MCF 10A (cell line): ENCODE measurements around the gene PSME3IP1. TPM values are rescaled to one million over a fixed set of nuclear protein-coding genes. Genes with fewer than 3 reads are reported as not detected.

Experiments used
- BruUV-seq: library from RNA; stranded (reverse); fragments of 400-500 nt; replicated peaks from 2 replicates; lab custom pipeline; 2021; lab: Mats Ljungman, UMichigan
- CTCF ChIA-PET: fragments of 300-600 bp; sonication (Branson Sonifier 250); formaldehyde crosslinking; extraction: SDS; loops from one replicate; lab custom pipeline; 2021; ENCODE audit warnings: antibody characterized with exemption, inconsistent platforms; lab: Yijun Ruan, JAX
- POLR2A ChIA-PET: fragments of 300-600, 350-650 bp; sonication (Branson Sonifier 250); formaldehyde crosslinking; extraction: SDS; loops from one replicate; lab custom pipeline; 2020; ENCODE audit warnings: antibody characterized with exemption, inconsistent platforms; lab: Yijun Ruan, JAX
- DNase-seq: peaks from one replicate; pipeline ENCODE4 v3.0.0-alpha.2; 2018; ENCODE audit not compliant: unreplicated experiment
- H3K27ac Mint-ChIP-seq: one replicate; pipeline ENCODE4 v1.8.0; 2022; ENCODE audit warnings: mild to moderate bottlenecking, low read depth, mixed read lengths; ENCODE audit not compliant: unreplicated experiment
- H3K27me3 Mint-ChIP-seq: one replicate; pipeline ENCODE4 v1.8.0; 2022; ENCODE audit warnings: mixed read lengths; ENCODE audit not compliant: insufficient read depth, unreplicated experiment
- H3K36me3 Mint-ChIP-seq: one replicate; pipeline ENCODE4 v1.8.0; 2022; ENCODE audit warnings: mild to moderate bottlenecking, moderate library complexity, mixed read lengths; ENCODE audit not compliant: insufficient read depth, unreplicated experiment
- H3K4me1 Mint-ChIP-seq: one replicate; pipeline ENCODE4 v1.8.0; 2022; ENCODE audit warnings: mixed read lengths; ENCODE audit not compliant: insufficient read depth, unreplicated experiment
- H3K4me3 Mint-ChIP-seq: one replicate; pipeline ENCODE4 v1.8.0; 2022; ENCODE audit warnings: mild to moderate bottlenecking, moderate library complexity, mixed read lengths; ENCODE audit not compliant: unreplicated experiment
- H3K9me3 Mint-ChIP-seq: one replicate; pipeline ENCODE4 v1.8.0; 2022; ENCODE audit warnings: mixed read lengths; ENCODE audit not compliant: unreplicated experiment
- CTCF ChIP-seq: fragments of 200-600 bp; IDR thresholded peaks from one replicate; pipeline ENCODE4 v1.8.0; 2022; ENCODE audit warnings: antibody characterized with exemption, mild to moderate bottlenecking; ENCODE audit not compliant: unreplicated experiment
- intact Hi-C: fragments of 100-400 bp; cut with micrococcal nuclease; formaldehyde crosslinking; loops from 2 replicates; pipeline ENCODE4 v1.14.1; 2022
- total RNA-seq: library from RNA; stranded (reverse); gene quantifications from 2 replicates; pipeline ENCODE4 v1.2.3, GENCODE V29; 2022

Gene PSME3IP1
- total RNA-seq, 1 experiment from 2014 or later = 107 TPM

- CTCF ChIA-PET = no interaction called here
Measured at GRCh38 chr16:57133886-57134285, 52.0 kb downstream of the PSME3IP1 start.

GRCh38 chr16:57133031-57133430 lies 52.8 kb downstream of the PSME3IP1 start:
- BruUV-seq = no TSS peak
- Mint-ChIP-seq H3K4me3 (no peak overlapping the region), H3K27ac (no peak overlapping the region), H3K36me3 (no peaks in the 10 kb centered on the region), H3K27me3 (no peaks in the 10 kb centered on the region), H3K9me3 (no peaks in the 10 kb centered on the region), H3K4me1 (no peaks in the 10 kb centered on the region)
- DNase-seq = no peak
- CTCF ChIA-PET = no interaction called here
- POLR2A ChIA-PET = no interaction called here
- intact Hi-C loops = no loop called here
- no peak for TF ChIP-seq CTCF

More at GRCh38 chr16:57133886-57134285, 52.0 kb downstream of the PSME3IP1 start:
- no peak for DNase-seq
- intact Hi-C loops = no loop called here
- no peak for TF ChIP-seq CTCF
- Mint-ChIP-seq H3K27me3 (no peaks in the 10 kb centered on the region), H3K9me3 (no peaks in the 10 kb centered on the region), H3K4me3 (no peak overlapping the region), H3K27ac (peak overlapping the region; percentile 67), H3K36me3 (no peaks in the 10 kb centered on the region), H3K4me1 (no peaks in the 10 kb centered on the region)
- POLR2A ChIA-PET = no interaction called here
- no TSS peak for BruUV-seq

GRCh38 chr16:57132470-57132869 lies 53.4 kb downstream of the PSME3IP1 start:
- H3K9me3 Mint-ChIP-seq = no peaks in the 10 kb centered on the region
- CTCF ChIA-PET = no interaction called here
- DNase-seq = no peak
- POLR2A ChIA-PET = no interaction called here
- BruUV-seq = no TSS peak
- H3K4me3 Mint-ChIP-seq = no peak overlapping the region
- no peaks in the 10 kb centered on the region for H3K27me3 Mint-ChIP-seq
- no peaks in the 10 kb centered on the region for H3K36me3 Mint-ChIP-seq
- intact Hi-C loops = no loop called here
- H3K4me1 Mint-ChIP-seq = no peaks in the 10 kb centered on the region
- no peak overlapping the region for H3K27ac Mint-ChIP-seq
- TF ChIP-seq CTCF = no peak

- H3K9me3 Mint-ChIP-seq = no peaks in the 10 kb centered on the region
- intact Hi-C loops = no loop called here
- CTCF ChIA-PET = interaction anchor here (0.6 kb wide), 2 partner anchors 18 to 343 kb away, joined by 3 to 5 read pairs; no protein-coding TSS in a partner anchor
- no TSS peak for BruUV-seq
- no peak for TF ChIP-seq CTCF
- H3K27me3 Mint-ChIP-seq = no peaks in the 10 kb centered on the region
- no peaks in the 10 kb centered on the region for H3K36me3 Mint-ChIP-seq
- no peak for DNase-seq
- no peak overlapping the region for H3K27ac Mint-ChIP-seq
- no peaks in the 10 kb centered on the region for H3K4me1 Mint-ChIP-seq
- POLR2A ChIA-PET = interaction anchor here (1.1 kb wide), 1 partner anchor 20 kb away, joined by 3 read pairs; no protein-coding TSS in a partner anchor
- no peak overlapping the region for H3K4me3 Mint-ChIP-seq
Measured at GRCh38 chr16:57131351-57131970, 54.4 kb downstream of the PSME3IP1 start.
